HG02763 (cell line): ENCODE results near the gene CKLF.

ENCODE experiments used
- ATAC-seq: cut with Tn5 transposase; IDR thresholded peaks from one replicate; pipeline ENCODE4 v1.9.1; 2021; ENCODE audit warnings: mild to moderate bottlenecking, moderate library complexity; ENCODE audit not compliant: unreplicated experiment

The CKLF gene

GRCh38 chr16:66614161-66614802 lies 61.9 kb downstream of the CKLF start:
- ATAC-seq: no peak
